ENCODE results near the gene DYNC1I1.
A peak's percentile ranks its signal among the peaks of the same experiment; 100 is the strongest.

The DYNC1I1 gene

GRCh38 chr7:96061009-96061408, 288.7 kb downstream of the DYNC1I1 start:
- H3K9ac ChIP-seq (ENCODE audit: low read length), result no peak overlapping the region

GRCh38 chr7:96061844-96062243, 289.5 kb downstream of the DYNC1I1 start:
- DNase-seq (ENCODE audit: low read depth), result peak; percentile 18
- no peak overlapping the region for H3K9ac ChIP-seq (ENCODE audit: low read length)
- peaks cover 16% of the 10 kb centered on the region for H3K9me3 ChIP-seq (ENCODE audit: control insufficient read depth, low read length)
- no peaks in the 10 kb centered on the region for H3K27me3 ChIP-seq (replicated peaks; ENCODE audit: control insufficient read depth, insufficient read depth, low read length)
- H3K4me1 ChIP-seq (ENCODE audit: control insufficient read depth, insufficient read depth, low read length), result peaks cover 8% of the 10 kb centered on the region
- no peaks in the 10 kb centered on the region for H3K36me3 ChIP-seq (ENCODE audit: control insufficient read depth, insufficient read depth, low read length, severe bottlenecking)
- no peak overlapping the region for H3K4me3 ChIP-seq (ENCODE audit: low read length)

More at GRCh38 chr7:96061009-96061408, 288.7 kb downstream of the DYNC1I1 start:
- H3K36me3 ChIP-seq (ENCODE audit: control insufficient read depth, insufficient read depth, low read length, severe bottlenecking), result no peaks in the 10 kb centered on the region
- peak; percentile 6 for DNase-seq (ENCODE audit: low read depth)
- H3K4me3 ChIP-seq (ENCODE audit: low read length), result no peak overlapping the region
- peaks cover 16% of the 10 kb centered on the region for H3K9me3 ChIP-seq (ENCODE audit: control insufficient read depth, low read length)
- peaks cover 9% of the 10 kb centered on the region for H3K4me1 ChIP-seq (ENCODE audit: control insufficient read depth, insufficient read depth, low read length)
- no peaks in the 10 kb centered on the region for H3K27me3 ChIP-seq (replicated peaks; ENCODE audit: control insufficient read depth, insufficient read depth, low read length)

- Histone ChIP-seq H3K9ac (ENCODE audit: low read length) (no peak overlapping the region), H3K36me3 (ENCODE audit: control insufficient read depth, insufficient read depth, low read length, severe bottlenecking) (no peaks in the 10 kb centered on the region), H3K4me3 (ENCODE audit: low read length) (no peak overlapping the region), H3K27me3 (replicated peaks; ENCODE audit: control insufficient read depth, insufficient read depth, low read length) (no peaks in the 10 kb centered on the region), H3K9me3 (ENCODE audit: control insufficient read depth, low read length) (no peaks in the 10 kb centered on the region), H3K4me1 (ENCODE audit: control insufficient read depth, insufficient read depth, low read length) (peaks cover 6% of the 10 kb centered on the region)
- no peak for DNase-seq (ENCODE audit: low read depth)
Measured at GRCh38 chr7:96067321-96067720, 295.0 kb downstream of the DYNC1I1 start.

GRCh38 chr7:96069401-96069800, 297.0 kb downstream of the DYNC1I1 start:
- Histone ChIP-seq H3K27me3 (replicated peaks; ENCODE audit: control insufficient read depth, insufficient read depth, low read length) (no peaks in the 10 kb centered on the region), H3K9me3 (ENCODE audit: control insufficient read depth, low read length) (no peaks in the 10 kb centered on the region), H3K4me1 (ENCODE audit: control insufficient read depth, insufficient read depth, low read length) (peaks cover 6% of the 10 kb centered on the region), H3K9ac (ENCODE audit: low read length) (no peak overlapping the region), H3K4me3 (ENCODE audit: low read length) (no peak overlapping the region), H3K36me3 (ENCODE audit: control insufficient read depth, insufficient read depth, low read length, severe bottlenecking) (no peaks in the 10 kb centered on the region)
- DNase-seq (ENCODE audit: low read depth), result no peak

- H3K9me3 ChIP-seq (ENCODE audit: control insufficient read depth, low read length), result no peaks in the 10 kb centered on the region
- H3K9ac ChIP-seq (ENCODE audit: low read length), result no peak overlapping the region
Measured at GRCh38 chr7:96074871-96075270, 302.5 kb downstream of the DYNC1I1 start.

GRCh38 chr7:96075510-96076349, 303.4 kb downstream of the DYNC1I1 start:
- no peaks in the 10 kb centered on the region for H3K27me3 ChIP-seq (replicated peaks; ENCODE audit: control insufficient read depth, insufficient read depth, low read length)
- peak; percentile 90 for DNase-seq (ENCODE audit: low read depth)
- H3K9ac ChIP-seq (ENCODE audit: low read length), result peak overlapping the region; percentile 45
- H3K4me1 ChIP-seq (ENCODE audit: control insufficient read depth, insufficient read depth, low read length), result peaks cover 8% of the 10 kb centered on the region
- H3K4me3 ChIP-seq (ENCODE audit: low read length), result peak overlapping the region; percentile 83
- H3K9me3 ChIP-seq (ENCODE audit: control insufficient read depth, low read length), result no peaks in the 10 kb centered on the region
- no peaks in the 10 kb centered on the region for H3K36me3 ChIP-seq (ENCODE audit: control insufficient read depth, insufficient read depth, low read length, severe bottlenecking)

More at GRCh38 chr7:96074871-96075270, 302.5 kb downstream of the DYNC1I1 start:
- Histone ChIP-seq H3K4me1 (ENCODE audit: control insufficient read depth, insufficient read depth, low read length) (peaks cover 11% of the 10 kb centered on the region), H3K36me3 (ENCODE audit: control insufficient read depth, insufficient read depth, low read length, severe bottlenecking) (no peaks in the 10 kb centered on the region), H3K27me3 (replicated peaks; ENCODE audit: control insufficient read depth, insufficient read depth, low read length) (no peaks in the 10 kb centered on the region), H3K4me3 (ENCODE audit: low read length) (no peak overlapping the region)
- DNase-seq (ENCODE audit: low read depth), result no peak

GRCh38 chr7:96076350-96076707, 304.0 kb downstream of the DYNC1I1 start:
- Histone ChIP-seq H3K36me3 (ENCODE audit: control insufficient read depth, insufficient read depth, low read length, severe bottlenecking) (no peaks in the 10 kb centered on the region), H3K4me1 (ENCODE audit: control insufficient read depth, insufficient read depth, low read length) (peaks cover 6% of the 10 kb centered on the region), H3K9me3 (ENCODE audit: control insufficient read depth, low read length) (no peaks in the 10 kb centered on the region), H3K4me3 (ENCODE audit: low read length) (peak overlapping the region; percentile 83), H3K9ac (ENCODE audit: low read length) (peak overlapping the region; percentile 45), H3K27me3 (replicated peaks; ENCODE audit: control insufficient read depth, insufficient read depth, low read length) (no peaks in the 10 kb centered on the region)
- DNase-seq (ENCODE audit: low read depth), result no peak

- no peak for DNase-seq (ENCODE audit: low read depth)
- H3K4me3 ChIP-seq (ENCODE audit: low read length), result no peak overlapping the region
- no peak overlapping the region for H3K9ac ChIP-seq (ENCODE audit: low read length)
- peaks cover 9% of the 10 kb centered on the region for H3K4me1 ChIP-seq (ENCODE audit: control insufficient read depth, insufficient read depth, low read length)
- no peaks in the 10 kb centered on the region for H3K27me3 ChIP-seq (replicated peaks; ENCODE audit: control insufficient read depth, insufficient read depth, low read length)
- no peaks in the 10 kb centered on the region for H3K36me3 ChIP-seq (ENCODE audit: control insufficient read depth, insufficient read depth, low read length, severe bottlenecking)
- no peaks in the 10 kb centered on the region for H3K9me3 ChIP-seq (ENCODE audit: control insufficient read depth, low read length)
Measured at GRCh38 chr7:96080027-96080426, 307.7 kb downstream of the DYNC1I1 start.

- H3K9me3 ChIP-seq (ENCODE audit: control insufficient read depth, low read length), result no peaks in the 10 kb centered on the region
Measured at GRCh38 chr7:96084881-96085553, 312.7 kb downstream of the DYNC1I1 start.

GRCh38 chr7:96085953-96086352, 313.6 kb downstream of the DYNC1I1 start:
- no peaks in the 10 kb centered on the region for H3K36me3 ChIP-seq (ENCODE audit: control insufficient read depth, insufficient read depth, low read length, severe bottlenecking)
- peaks cover 10% of the 10 kb centered on the region for H3K4me1 ChIP-seq (ENCODE audit: control insufficient read depth, insufficient read depth, low read length)
- no peaks in the 10 kb centered on the region for H3K9me3 ChIP-seq (ENCODE audit: control insufficient read depth, low read length)
- no peak for DNase-seq (ENCODE audit: low read depth)
- H3K9ac ChIP-seq (ENCODE audit: low read length), result no peak overlapping the region
- H3K4me3 ChIP-seq (ENCODE audit: low read length), result no peak overlapping the region
- no peaks in the 10 kb centered on the region for H3K27me3 ChIP-seq (replicated peaks; ENCODE audit: control insufficient read depth, insufficient read depth, low read length)

More at GRCh38 chr7:96084881-96085553, 312.7 kb downstream of the DYNC1I1 start:
- Histone ChIP-seq H3K4me3 (ENCODE audit: low read length) (no peak overlapping the region), H3K9ac (ENCODE audit: low read length) (no peak overlapping the region), H3K4me1 (ENCODE audit: control insufficient read depth, insufficient read depth, low read length) (peaks cover 10% of the 10 kb centered on the region), H3K36me3 (ENCODE audit: control insufficient read depth, insufficient read depth, low read length, severe bottlenecking) (no peaks in the 10 kb centered on the region), H3K27me3 (replicated peaks; ENCODE audit: control insufficient read depth, insufficient read depth, low read length) (no peaks in the 10 kb centered on the region)
- DNase-seq (ENCODE audit: low read depth), result peak; percentile 57

GRCh38 chr7:96088579-96088978, 316.2 kb downstream of the DYNC1I1 start:
- H3K4me1 ChIP-seq (ENCODE audit: control insufficient read depth, insufficient read depth, low read length), result peaks cover 10% of the 10 kb centered on the region
- no peaks in the 10 kb centered on the region for H3K36me3 ChIP-seq (ENCODE audit: control insufficient read depth, insufficient read depth, low read length, severe bottlenecking)
- no peak overlapping the region for H3K4me3 ChIP-seq (ENCODE audit: low read length)
- no peaks in the 10 kb centered on the region for H3K9me3 ChIP-seq (ENCODE audit: control insufficient read depth, low read length)
- H3K27me3 ChIP-seq (replicated peaks; ENCODE audit: control insufficient read depth, insufficient read depth, low read length), result no peaks in the 10 kb centered on the region
- H3K9ac ChIP-seq (ENCODE audit: low read length), result no peak overlapping the region
- DNase-seq (ENCODE audit: low read depth), result peak; percentile 20
